Neural cell (in vitro differentiated cells): ENCODE measurements around the gene GCNT4.

Source experiments
- CTCF ChIP-seq: fragments of 450-650 bp; IDR thresholded peaks from 2 replicates; pipeline ENCODE4 v1.5.1; 2014; ENCODE audit warnings: antibody characterized with exemption, mild to moderate bottlenecking, moderate library complexity; ENCODE audit not compliant: poor library complexity, severe bottlenecking
- EP300 ChIP-seq: fragments of 450-650 bp; conservative IDR thresholded peaks from 2 replicates; pipeline ENCODE4 v1.6.1; 2014; ENCODE audit warnings: antibody characterized with exemption, mild to moderate bottlenecking, moderate library complexity; ENCODE audit not compliant: poor library complexity, severe bottlenecking

GRCh38 chr5:75034137-75034739 lies 18.1 kb downstream of the GCNT4 start:
- TF ChIP-seq EP300 (no peak), CTCF (no peak)
